NAMALWA (cell line): ENCODE measurements around the gene TAS2R16.
"Not testable (repeated sequence)": the region's sequence is repeated elsewhere in the genome, so short reads cannot be mapped to it uniquely, and the experiment has no call there.

ENCODE experiments used
- DNase-seq: peaks from one replicate; pipeline ENCODE4 v3.0.0-alpha.2; 2015; ENCODE audit warnings: low spot score

The TAS2R16 gene

DNA sequence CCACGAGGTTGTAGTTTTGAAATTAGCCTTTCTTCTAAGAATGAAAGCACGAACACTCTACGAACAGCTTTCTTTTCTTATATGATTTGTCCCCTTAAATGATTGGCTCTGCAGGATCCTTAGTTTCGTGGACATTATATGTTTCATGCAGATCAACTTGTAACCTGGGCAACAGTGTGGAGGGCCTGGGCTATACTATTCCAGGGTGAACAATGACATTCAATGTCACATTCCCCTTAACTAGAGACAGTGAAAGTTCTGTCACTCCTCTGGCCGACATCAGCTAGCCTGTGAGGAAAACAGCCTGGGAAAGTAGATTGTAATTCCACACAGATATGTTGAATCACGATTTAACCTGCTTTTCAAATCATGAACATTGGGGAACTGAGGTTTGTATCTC is 23.4 kb downstream of the TAS2R16 start:
- DNase-seq: no peak

GRCh38 chr7:122970740-122971725 is 24.5 kb downstream of the TAS2R16 start:
- no peak for DNase-seq

GRCh38 chr7:122968389-122968788 is 27.1 kb downstream of the TAS2R16 start:
- DNase-seq: no peak

- no peak for DNase-seq
These were observed 30.2 kb downstream of the TAS2R16 start for GRCh38 chr7:122965306-122965705.

DNA sequence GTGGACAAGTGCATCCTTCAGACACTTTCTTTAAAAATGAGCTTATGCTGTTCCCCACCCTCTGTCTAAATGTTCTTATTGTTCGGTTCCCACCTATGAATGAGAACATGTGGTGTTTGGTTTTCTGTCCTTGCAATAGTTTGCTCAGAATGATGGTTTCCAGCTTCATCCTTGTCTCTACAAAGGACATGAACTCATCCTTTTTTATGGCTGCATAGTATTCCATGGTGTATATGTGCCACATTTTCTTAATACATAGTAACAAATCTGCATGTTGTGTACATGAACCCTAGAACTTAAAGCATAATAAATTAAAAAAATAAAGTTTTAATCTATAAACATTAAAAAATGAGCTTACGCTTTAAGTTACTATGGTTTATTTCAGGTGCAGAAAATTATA is 41.8 kb downstream of the TAS2R16 start:
- not testable (repeated sequence) for DNase-seq

DNA sequence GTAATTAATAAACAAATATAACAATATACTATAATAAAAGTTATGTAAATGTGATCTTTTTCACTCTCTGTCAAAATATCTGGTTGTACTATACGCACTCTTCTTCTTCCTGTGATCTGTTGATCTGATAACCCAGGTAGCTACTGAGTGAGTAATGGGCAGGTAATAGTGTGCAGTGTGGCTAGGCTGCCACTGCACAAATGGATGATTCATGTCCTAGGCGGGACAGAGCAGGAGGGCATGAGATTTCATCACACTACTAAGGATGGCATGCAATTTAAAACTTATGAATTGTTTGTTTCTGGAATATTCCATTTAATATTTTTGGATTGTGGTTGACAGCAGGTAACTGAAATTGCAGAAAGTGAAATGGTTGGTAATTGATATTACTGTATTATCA is 44.5 kb downstream of the TAS2R16 start:
- DNase-seq: no peak

DNA sequence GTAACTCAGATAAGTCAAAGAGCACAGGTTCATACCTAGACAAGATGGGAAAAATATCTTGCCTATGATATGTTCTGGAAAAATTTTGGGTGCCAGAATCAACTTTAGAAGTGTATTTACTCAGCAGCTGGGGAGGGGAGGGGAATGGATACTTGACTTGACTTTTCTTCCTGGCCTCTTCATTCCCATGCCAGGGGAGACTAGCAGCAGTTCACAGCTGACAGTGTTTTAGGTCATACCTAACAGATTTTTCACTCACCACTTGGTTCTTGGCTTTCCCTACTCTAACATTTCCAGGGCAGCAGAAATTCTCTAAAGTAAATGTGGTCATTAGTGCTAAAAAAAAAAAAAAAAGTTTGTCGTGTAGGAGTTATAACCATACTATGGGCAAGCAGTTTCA is 46.3 kb downstream of the TAS2R16 start:
- DNase-seq: no peak
